DND-41 (cell line): Measurements from ENCODE around the gene MPZ.
A peak's percentile ranks its signal among the peaks of the same experiment; 100 is the strongest.

Experiments
- ATAC-seq: fragments of 200-7000 bp; cut with Tn5 transposase; 3 replicates; pipeline ENCODE4 v1.9.1; 2021; ENCODE audit warnings: low read depth; ENCODE audit not compliant: insufficient read depth
- DNase-seq: peaks from one replicate; pipeline ENCODE4 v3.0.0-alpha.2; 2020
- H2AFZ ChIP-seq: 2 replicates; pipeline ENCODE4 v1.6.0; 2012; ENCODE audit warnings: low read depth, low read length
- H3K27ac ChIP-seq: 2 replicates; pipeline ENCODE4 v1.5.1; 2012; ENCODE audit warnings: low read length, inconsistent platforms
- H3K27me3 ChIP-seq: fragments of 200-600 bp; sonication (generic); 2 replicates; pipeline ENCODE4 v1.6.0; 2012; ENCODE audit warnings: low read length, mild to moderate bottlenecking, inconsistent platforms; ENCODE audit not compliant: insufficient read depth, poor library complexity
- H3K36me3 ChIP-seq: 2 replicates; pipeline ENCODE4 v1.5.1; 2012; ENCODE audit warnings: low read length, inconsistent platforms; ENCODE audit not compliant: insufficient read depth
- H3K4me1 ChIP-seq: 2 replicates; pipeline ENCODE4 v1.5.1; 2012; ENCODE audit warnings: mild to moderate bottlenecking, low read length; ENCODE audit not compliant: insufficient read depth
- H3K4me2 ChIP-seq: 2 replicates; pipeline ENCODE4 v1.6.0; 2012; ENCODE audit warnings: mild to moderate bottlenecking, moderate library complexity, low read length, inconsistent platforms; ENCODE audit not compliant: insufficient read depth
- H3K4me3 ChIP-seq, 2 experiments: fragments of 200-600 bp in 1 of 2; shearing (Covaris generic) in 1 of 2; 2 replicates each; pipeline ENCODE4 v1.5.1; 2012 to 2016; ENCODE audit warnings: inconsistent platforms in 2 of 2, low read length in 2 of 2, mild to moderate bottlenecking in 2 of 2, low read depth in 1 of 2, moderate library complexity in 1 of 2
- H3K79me2 ChIP-seq: 2 replicates; pipeline ENCODE4 v1.6.0; 2012; ENCODE audit warnings: low read length, inconsistent platforms; ENCODE audit not compliant: insufficient read depth
- H3K9ac ChIP-seq: 2 replicates; pipeline ENCODE4 v1.6.0; 2012; ENCODE audit warnings: low read depth, mild to moderate bottlenecking, inconsistent platforms, low read length, moderate library complexity
- H3K9me3 ChIP-seq: 2 replicates; pipeline ENCODE4 v1.5.1; 2012; ENCODE audit warnings: low read length, moderate library complexity, mild to moderate bottlenecking, inconsistent platforms; ENCODE audit not compliant: insufficient read depth, severe bottlenecking
- H4K20me1 ChIP-seq: 2 replicates; pipeline ENCODE4 v1.6.0; 2012; ENCODE audit warnings: low read length; ENCODE audit not compliant: insufficient read depth
- CTCF ChIP-seq: IDR thresholded peaks from 2 replicates; pipeline ENCODE4 v1.5.1; 2012; ENCODE audit warnings: borderline replicate concordance, low read length, moderate library complexity, mild to moderate bottlenecking; ENCODE audit not compliant: poor library complexity, severe bottlenecking; ENCODE audit errors: extremely low read depth
- EZH2 ChIP-seq: IDR thresholded peaks from 3 replicates; pipeline ENCODE4 v1.6.1; 2012; ENCODE audit warnings: borderline replicate concordance, low read depth, mild to moderate bottlenecking, moderate library complexity, low read length, inconsistent platforms; ENCODE audit not compliant: severe bottlenecking

MPZ gene

DNA sequence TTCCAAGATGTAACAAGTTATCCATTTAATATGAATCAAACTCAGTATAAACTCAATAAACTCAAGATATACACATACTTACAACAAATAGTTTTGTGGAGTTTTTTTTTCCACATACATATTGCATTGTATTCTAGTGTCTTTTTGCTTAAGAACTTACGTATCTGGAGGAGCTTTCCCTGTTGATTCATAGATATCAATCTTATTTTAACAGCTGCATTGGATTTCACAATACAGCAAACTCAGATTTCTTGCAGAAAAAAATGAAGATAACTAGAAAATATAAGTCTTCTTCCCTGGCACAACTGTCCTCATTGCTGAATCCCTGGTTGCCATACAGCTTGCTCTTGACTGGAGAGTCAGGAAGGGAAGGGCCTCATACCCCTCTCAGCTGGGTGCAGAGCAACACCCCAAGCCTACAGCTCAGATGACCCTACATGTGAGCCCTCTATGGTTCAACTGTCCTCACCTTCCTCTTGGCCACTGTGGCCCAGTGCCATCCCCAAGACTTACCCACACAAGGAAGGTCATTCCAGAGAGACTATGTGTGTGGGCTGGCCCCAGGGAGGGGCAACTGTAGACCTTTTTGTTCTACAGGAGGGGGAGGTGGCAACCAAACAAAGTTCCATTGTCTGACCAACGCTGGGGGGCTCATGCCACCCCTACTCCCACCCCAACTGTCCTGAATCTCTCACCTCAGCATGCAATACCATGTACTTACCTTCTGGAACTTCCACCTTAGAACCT, 1.7 kb downstream of the MPZ start:
- no peak overlapping the region for H3K4me3 ChIP-seq
- H3K27me3 ChIP-seq: no peaks in the 10 kb centered on the region
- no peaks in the 10 kb centered on the region for H3K36me3 ChIP-seq
- no peak overlapping the region for H3K27ac ChIP-seq
- H3K4me2 ChIP-seq: peak overlapping the region; percentile 61; the same call in 1 of the 2 replicates
- H3K79me2 ChIP-seq: no peaks in the 10 kb centered on the region
- no peaks in the 10 kb centered on the region for H3K9me3 ChIP-seq
- TF ChIP-seq EZH2: no peak
- TF ChIP-seq CTCF: no peak
- ATAC-seq (no peak), DNase-seq (no peak)
- H2AFZ ChIP-seq: no peak overlapping the region
- no peaks in the 10 kb centered on the region for H4K20me1 ChIP-seq
- no peak overlapping the region for H3K9ac ChIP-seq
- H3K4me1 ChIP-seq: peaks cover 26% of the 10 kb centered on the region

- peaks cover 25% of the 10 kb centered on the region for H3K4me1 ChIP-seq
- TF ChIP-seq EZH2 (no peak), CTCF (no peak)
- peak overlapping the region in 1 of 2 experiments; percentile 56; a peak in 3 of 4 replicates for H3K4me3 ChIP-seq
- H3K79me2 ChIP-seq: no peaks in the 10 kb centered on the region
- peak overlapping the region; percentile 77 for H2AFZ ChIP-seq
- ATAC-seq (peak; percentile 79), DNase-seq (peak; percentile 43)
- H3K4me2 ChIP-seq: peak overlapping the region; percentile 61
- peak overlapping the region; percentile 33 for H3K9ac ChIP-seq
- peak overlapping the region; percentile 77 for H3K27ac ChIP-seq
- no peaks in the 10 kb centered on the region for H3K27me3 ChIP-seq
- H3K36me3 ChIP-seq: no peaks in the 10 kb centered on the region
- no peaks in the 10 kb centered on the region for H4K20me1 ChIP-seq
- H3K9me3 ChIP-seq: no peaks in the 10 kb centered on the region
These were observed 2.5 kb downstream of the MPZ start for GRCh38 chr1:161307230-161307768.

GRCh38 chr1:161305867-161306519, 3.8 kb downstream of the MPZ start:
- ATAC-seq (no peak), DNase-seq (peak; percentile 5)
- Histone ChIP-seq H3K4me3 (no peak overlapping the region), H3K27ac (no peak overlapping the region), H4K20me1 (no peaks in the 10 kb centered on the region), H3K79me2 (no peaks in the 10 kb centered on the region), H3K4me1 (peaks cover 25% of the 10 kb centered on the region), H3K36me3 (no peaks in the 10 kb centered on the region), H3K9me3 (no peaks in the 10 kb centered on the region), H3K9ac (no peak overlapping the region), H3K4me2 (peak overlapping the region; percentile 61; the same call in 1 of the 2 replicates), H3K27me3 (no peaks in the 10 kb centered on the region), H2AFZ (peak overlapping the region; percentile 77; the same call in 1 of the 2 replicates)
- TF ChIP-seq CTCF (no peak), EZH2 (no peak)
